ENCODE results near the gene ATRX. TPM values are rescaled to one million over a fixed set of nuclear protein-coding genes. Genes with fewer than 3 reads are reported as not detected.

Gene ATRX
- total and polyA plus RNA-seq, 2 donors (not counting 3 experiments of a cell fraction or from before 2014, with no cell fraction given), result 23.5 to 101 TPM

DNA sequence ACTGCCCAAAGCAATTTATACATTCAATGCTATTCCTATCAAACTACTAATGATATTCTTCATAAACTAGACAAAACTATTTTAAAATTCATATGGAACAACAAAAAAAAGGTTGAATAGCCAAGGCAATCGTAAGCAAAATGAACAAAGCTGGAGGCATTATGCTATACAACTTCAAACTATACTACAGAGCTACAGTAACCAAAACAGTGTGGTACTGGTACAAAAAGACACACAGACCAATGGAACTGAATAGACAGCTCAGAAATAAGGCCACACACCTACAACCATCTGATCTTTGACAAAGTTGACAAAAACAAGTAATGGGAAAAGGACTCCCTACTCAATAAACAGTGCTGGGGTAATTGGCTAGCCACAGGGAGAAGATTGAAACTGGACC, 271.8 kb downstream of the ATRX start:
- CTCF ChIA-PET, result no interaction called here
- Histone ChIP-seq H3K9me3 (replicated peaks; ENCODE audit: control insufficient read depth, insufficient read depth, low read length) (no peaks in the 10 kb centered on the region), H2AFZ (ENCODE audit: low read depth, low read length) (no peak overlapping the region), H3K4me2 (ENCODE audit: insufficient read depth, low read length) (no peak overlapping the region), H3K9me1 (replicated peaks; ENCODE audit: control insufficient read depth, extremely low read depth, insufficient read depth, low read length) (no peaks in the 10 kb centered on the region), H3K79me2 (ENCODE audit: control insufficient read depth, insufficient read depth, low read length) (no peaks in the 10 kb centered on the region), H4K20me1 (replicated peaks; ENCODE audit: control insufficient read depth, extremely low read depth, insufficient read depth, low read length) (no peaks in the 10 kb centered on the region), H3K9ac (replicated peaks; ENCODE audit: extremely low read depth, insufficient read depth, low read length) (no peak overlapping the region), H3K4me1 (ENCODE audit: control insufficient read depth, extremely low read depth, insufficient read depth, low read length) (peaks cover 13% of the 10 kb centered on the region), H3K36me3 (ENCODE audit: control insufficient read depth in 2 of 2, extremely low read depth in 1 of 2, insufficient read depth in 2 of 2, low read length in 2 of 2) (no peaks in the 10 kb centered on the region), H3K27ac (ENCODE audit: insufficient read depth, low read depth, low read length) (no peak overlapping the region), H3K4me3 (replicated peaks in 1 of 3; ENCODE audit: insufficient read depth in 1 of 3, low read depth in 1 of 3, low read length in 3 of 3) (no peak overlapping the region), H3K27me3 (ENCODE audit: control insufficient read depth in 2 of 2, insufficient read depth in 2 of 2, low read length in 2 of 2) (no peaks in the 10 kb centered on the region)
- FAIRE-seq (no peak), DNase-seq (ENCODE audit: low read depth, low spot score) (no peak)
- POLR2A ChIA-PET, result no interaction called here
- dilution Hi-C loops (cut with MboI; ENCODE audit: extremely low pct_ligation_motif_present, low sequenced_read_pairs) (no loop called here), intact Hi-C loops (cut with micrococcal nuclease) (no loop called here)
- BruUV-seq (replicated peaks), result no TSS peak
- no peak for TF ChIP-seq FOS (IDR thresholded peaks at IDR 0.05; ENCODE audit: borderline replicate concordance, insufficient read depth, low read length)
- TF ChIP-seq POLR2A (IDR thresholded peaks at IDR 0.05; ENCODE audit: low read depth, low read length), result no peak
- TF ChIP-seq, protein P1, sequence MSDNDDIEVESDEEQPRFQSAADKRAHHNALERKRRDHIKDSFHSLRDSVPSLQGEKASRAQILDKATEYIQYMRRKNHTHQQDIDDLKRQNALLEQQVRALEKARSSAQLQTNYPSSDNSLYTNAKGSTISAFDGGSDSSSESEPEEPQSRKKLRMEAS (IDR thresholded peaks at IDR 0.05; ENCODE audit: insufficient read depth, insufficient read length), result no peak
- TF ChIP-seq JUN (IDR thresholded peaks at IDR 0.05; ENCODE audit: borderline replicate concordance, insufficient read depth, insufficient read length, low read depth), result no peak
- TF ChIP-seq, protein P2, sequence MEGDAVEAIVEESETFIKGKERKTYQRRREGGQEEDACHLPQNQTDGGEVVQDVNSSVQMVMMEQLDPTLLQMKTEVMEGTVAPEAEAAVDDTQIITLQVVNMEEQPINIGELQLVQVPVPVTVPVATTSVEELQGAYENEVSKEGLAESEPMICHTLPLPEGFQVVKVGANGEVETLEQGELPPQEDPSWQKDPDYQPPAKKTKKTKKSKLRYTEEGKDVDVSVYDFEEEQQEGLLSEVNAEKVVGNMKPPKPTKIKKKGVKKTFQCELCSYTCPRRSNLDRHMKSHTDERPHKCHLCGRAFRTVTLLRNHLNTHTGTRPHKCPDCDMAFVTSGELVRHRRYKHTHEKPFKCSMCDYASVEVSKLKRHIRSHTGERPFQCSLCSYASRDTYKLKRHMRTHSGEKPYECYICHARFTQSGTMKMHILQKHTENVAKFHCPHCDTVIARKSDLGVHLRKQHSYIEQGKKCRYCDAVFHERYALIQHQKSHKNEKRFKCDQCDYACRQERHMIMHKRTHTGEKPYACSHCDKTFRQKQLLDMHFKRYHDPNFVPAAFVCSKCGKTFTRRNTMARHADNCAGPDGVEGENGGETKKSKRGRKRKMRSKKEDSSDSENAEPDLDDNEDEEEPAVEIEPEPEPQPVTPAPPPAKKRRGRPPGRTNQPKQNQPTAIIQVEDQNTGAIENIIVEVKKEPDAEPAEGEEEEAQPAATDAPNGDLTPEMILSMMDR (IDR thresholded peaks at IDR 0.05; ENCODE audit: extremely low read depth in 1 of 2, insufficient read depth in 1 of 2, low read depth in 1 of 2, low read length in 2 of 2), result no peak
- TF ChIP-seq MYC (IDR thresholded peaks at IDR 0.05; ENCODE audit: low read depth, low read length), result no peak
- no peak for TF ChIP-seq EZH2 (IDR thresholded peaks at IDR 0.05; ENCODE audit: borderline replicate concordance, low read depth, low read length, severe bottlenecking)
- no peak for TF ChIP-seq POLR2AphosphoS5 (IDR thresholded peaks at IDR 0.05; ENCODE audit: insufficient read depth, low read depth, low read length)
- TF ChIP-seq GATA2 (IDR thresholded peaks at IDR 0.05; ENCODE audit: insufficient read depth, insufficient read length, low read depth, low read length), result no peak
